SH-SY5Y (cell line): ENCODE measurements around the gene SARNP.

ENCODE experiments used
- GATA2 ChIP-seq: IDR thresholded peaks from 2 replicates; pipeline ENCODE4 v1.6.1; 2011; ENCODE audit warnings: mild to moderate bottlenecking, low read depth, low read length
- GATA3 ChIP-seq: IDR thresholded peaks from 2 replicates; pipeline ENCODE4 v1.6.1; 2011; ENCODE audit warnings: low read depth, mild to moderate bottlenecking, low read length, moderate library complexity

- no peak for TF ChIP-seq GATA2
- TF ChIP-seq GATA3 = no peak
These were observed 3.3 kb downstream of the SARNP start for GRCh38 chr12:55814257-55814656.
